AG10803 (cell line): ENCODE results near the gene NCDN.

Experiments
- DNase-seq: peaks from one replicate; pipeline ENCODE4 v3.0.0; 2010; ENCODE audit warnings: low read depth
- H3K4me3 ChIP-seq: 2 replicates; pipeline ENCODE4 v1.5.1; 2011; ENCODE audit warnings: mild to moderate bottlenecking, low read length, control low read depth
- CTCF ChIP-seq: conservative IDR thresholded peaks from 2 replicates; pipeline ENCODE4 v1.5.1; 2011; ENCODE audit warnings: mild to moderate bottlenecking, low read length, control low read depth, inconsistent platforms

Gene NCDN

GRCh38 chr1:35554266-35555211 is 3.1 kb upstream of the NCDN start:
- no peak for DNase-seq
- TF ChIP-seq CTCF = no peak
- H3K4me3 ChIP-seq = no peak overlapping the region

- H3K4me3 ChIP-seq = no peak overlapping the region
- TF ChIP-seq CTCF = no peak
Measured at GRCh38 chr1:35555212-35555584, 2.4 kb upstream of the NCDN start.

GRCh38 chr1:35555601-35556477 is 1.8 kb upstream of the NCDN start:
- DNase-seq = peak; percentile 67
- peak overlapping the region; percentile 97 for H3K4me3 ChIP-seq
- TF ChIP-seq CTCF = no peak

More at GRCh38 chr1:35555212-35555584, 2.4 kb upstream of the NCDN start:
- DNase-seq = no peak

- no peak for TF ChIP-seq CTCF
- H3K4me3 ChIP-seq = peak overlapping the region; percentile 97
- DNase-seq = no peak
Measured at GRCh38 chr1:35556484-35557117, 998 bp upstream of the NCDN start.

- no peak for TF ChIP-seq CTCF
- peak; percentile 35 for DNase-seq
- peak within 1 kb of the TSS; percentile 97 for H3K4me3 ChIP-seq
Measured at GRCh38 chr1:35557118-35557610, 435 bp upstream of the NCDN start, which contains the start of gene KIAA0319L. Gene KIAA0319L, minus strand, starts transcription at chr1:35557403. Its CDS starts 2,912 bp downstream, at chr1:35554491.

GRCh38 chr1:35558374-35559316 is 1.0 kb downstream of the NCDN start:
- no peak; the same call in 1 of the 2 replicates for TF ChIP-seq CTCF
- H3K4me3 ChIP-seq = peak overlapping the region; percentile 97
- no peak for DNase-seq
